Measurements from ENCODE around the gene MZF1.
A peak's percentile ranks its signal among the peaks of the same experiment; 100 is the strongest.

The MZF1 gene

GRCh38 chr19:58515259-58515658 lies 57.9 kb downstream of the MZF1 start:
- H3K27ac ChIP-seq (ENCODE audit: extremely low read depth, low read depth, low read length): no peak overlapping the region
- POLR2A ChIA-PET: interaction anchor here (1.1 kb wide), 1 partner anchor 40 kb away, joined by 4 read pairs; the partner anchor contains the start of gene CHMP2A
- no peak for TF ChIP-seq ZNF555 (tag by site-specific recombination; conservative IDR thresholded peaks at IDR 0.05)
- no peak for TF ChIP-seq ZNF140 (tag by site-specific recombination; IDR thresholded peaks at IDR 0.05)
- no peak for TF ChIP-seq ZNF624 (tag by site-specific recombination; IDR thresholded peaks at IDR 0.05)
- no peak for TF ChIP-seq ZNF341 (tag by site-specific recombination; IDR thresholded peaks at IDR 0.05; ENCODE audit: low read depth)
- no peak for TF ChIP-seq ZNF626 (tag by site-specific recombination; IDR thresholded peaks at IDR 0.05)
- CTCF ChIA-PET: no interaction called here
- H3K36me3 ChIP-seq (ENCODE audit: control insufficient read depth in 2 of 2, insufficient read depth in 1 of 2, low read length in 2 of 2): peaks cover 0 to 27% of the 10 kb centered on the region in 2 experiments; a peak in 1 of 3 replicates
- H3K9me3 ChIP-seq (ENCODE audit: control insufficient read depth, insufficient read depth, low read depth, low read length): no peaks in the 10 kb centered on the region
- H3K4me1 ChIP-seq (ENCODE audit: control insufficient read depth, insufficient read depth, low read length): 0 out of 2 replicates have a peak, but pooled peaks cover 6% of the 10 kb centered on the region
- no peak overlapping the region for H3K4me3 ChIP-seq (ENCODE audit: low read depth, low read length)

DNA sequence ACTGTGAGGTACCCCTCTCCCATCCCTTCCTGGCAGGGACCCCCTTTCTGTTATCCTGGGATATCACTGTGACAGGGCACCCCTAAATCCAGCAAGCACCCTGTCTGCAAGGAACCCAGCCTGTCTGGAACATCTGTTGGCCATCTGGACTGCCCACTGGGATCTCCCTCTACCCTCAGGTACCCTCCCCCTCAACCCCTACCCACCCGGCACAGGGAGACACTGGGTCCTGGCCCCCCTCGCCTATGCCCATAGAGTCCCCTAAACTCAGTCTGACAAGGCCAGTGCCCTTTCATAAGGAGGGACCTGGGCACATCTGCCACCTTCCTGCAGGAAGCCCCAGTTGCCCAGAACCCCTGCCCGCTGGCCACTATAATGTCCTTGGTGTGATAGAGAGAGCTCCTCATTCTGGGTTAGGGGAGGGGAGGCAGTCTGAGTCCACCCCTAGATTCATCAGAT lies 58.5 kb downstream of the MZF1 start:
- Histone ChIP-seq H3K4me1 (ENCODE audit: control insufficient read depth, insufficient read depth, low read length) (0 out of 2 replicates have a peak, but pooled peaks cover 6% of the 10 kb centered on the region), H3K36me3 (ENCODE audit: control insufficient read depth in 2 of 2, insufficient read depth in 1 of 2, low read length in 2 of 2) (peaks cover 0 to 27% of the 10 kb centered on the region in 2 experiments; a peak in 1 of 3 replicates), H3K9me3 (ENCODE audit: control insufficient read depth, insufficient read depth, low read depth, low read length) (no peaks in the 10 kb centered on the region), H3K27ac (ENCODE audit: extremely low read depth, low read depth, low read length) (no peak overlapping the region), H3K4me3 (ENCODE audit: low read depth, low read length) (no peak overlapping the region)
- ChIA-PET CTCF (no interaction called here), POLR2A (interaction anchor here (1.1 kb wide), 1 partner anchor 40 kb away, joined by 4 read pairs; the partner anchor contains the start of gene CHMP2A)
- TF ChIP-seq, protein P1, sequence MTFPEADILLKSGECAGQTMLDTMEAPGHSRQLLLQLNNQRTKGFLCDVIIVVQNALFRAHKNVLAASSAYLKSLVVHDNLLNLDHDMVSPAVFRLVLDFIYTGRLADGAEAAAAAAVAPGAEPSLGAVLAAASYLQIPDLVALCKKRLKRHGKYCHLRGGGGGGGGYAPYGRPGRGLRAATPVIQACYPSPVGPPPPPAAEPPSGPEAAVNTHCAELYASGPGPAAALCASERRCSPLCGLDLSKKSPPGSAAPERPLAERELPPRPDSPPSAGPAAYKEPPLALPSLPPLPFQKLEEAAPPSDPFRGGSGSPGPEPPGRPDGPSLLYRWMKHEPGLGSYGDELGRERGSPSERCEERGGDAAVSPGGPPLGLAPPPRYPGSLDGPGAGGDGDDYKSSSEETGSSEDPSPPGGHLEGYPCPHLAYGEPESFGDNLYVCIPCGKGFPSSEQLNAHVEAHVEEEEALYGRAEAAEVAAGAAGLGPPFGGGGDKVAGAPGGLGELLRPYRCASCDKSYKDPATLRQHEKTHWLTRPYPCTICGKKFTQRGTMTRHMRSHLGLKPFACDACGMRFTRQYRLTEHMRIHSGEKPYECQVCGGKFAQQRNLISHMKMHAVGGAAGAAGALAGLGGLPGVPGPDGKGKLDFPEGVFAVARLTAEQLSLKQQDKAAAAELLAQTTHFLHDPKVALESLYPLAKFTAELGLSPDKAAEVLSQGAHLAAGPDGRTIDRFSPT (tag by site-specific recombination; IDR thresholded peaks at IDR 0.05): peak; percentile 28; the same call in 1 of the 2 replicates
- TF ChIP-seq, protein P2, sequence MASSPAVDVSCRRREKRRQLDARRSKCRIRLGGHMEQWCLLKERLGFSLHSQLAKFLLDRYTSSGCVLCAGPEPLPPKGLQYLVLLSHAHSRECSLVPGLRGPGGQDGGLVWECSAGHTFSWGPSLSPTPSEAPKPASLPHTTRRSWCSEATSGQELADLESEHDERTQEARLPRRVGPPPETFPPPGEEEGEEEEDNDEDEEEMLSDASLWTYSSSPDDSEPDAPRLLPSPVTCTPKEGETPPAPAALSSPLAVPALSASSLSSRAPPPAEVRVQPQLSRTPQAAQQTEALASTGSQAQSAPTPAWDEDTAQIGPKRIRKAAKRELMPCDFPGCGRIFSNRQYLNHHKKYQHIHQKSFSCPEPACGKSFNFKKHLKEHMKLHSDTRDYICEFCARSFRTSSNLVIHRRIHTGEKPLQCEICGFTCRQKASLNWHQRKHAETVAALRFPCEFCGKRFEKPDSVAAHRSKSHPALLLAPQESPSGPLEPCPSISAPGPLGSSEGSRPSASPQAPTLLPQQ (tag by site-specific recombination; IDR thresholded peaks at IDR 0.05): no peak

- TF ChIP-seq SP2 (tag by site-specific recombination; IDR thresholded peaks at IDR 0.05) (no peak), MEIS1 (CRISPR knock-in tag; IDR thresholded peaks at IDR 0.05; ENCODE audit: borderline replicate concordance) (no peak), ZNF626 (tag by site-specific recombination; IDR thresholded peaks at IDR 0.05) (no peak), ZNF311 (tag by site-specific recombination; IDR thresholded peaks at IDR 0.05; ENCODE audit: borderline replicate concordance) (no peak), ZNF544 (tag by site-specific recombination; IDR thresholded peaks at IDR 0.05) (no peak), ZNF416 (tag by site-specific recombination; IDR thresholded peaks at IDR 0.05) (no peak), ZNF521 (tag by site-specific recombination; IDR thresholded peaks at IDR 0.05) (no peak), SETDB1 (IDR thresholded peaks at IDR 0.05; ENCODE audit: insufficient read length, low read length) (no peak), ZNF510 (tag by site-specific recombination; IDR thresholded peaks at IDR 0.05; ENCODE audit: insufficient replicate concordance) (no peak), ZNF555 (tag by site-specific recombination; conservative IDR thresholded peaks at IDR 0.05) (no peak), ZNF777 (tag by site-specific recombination; IDR thresholded peaks at IDR 0.05; ENCODE audit: borderline replicate concordance) (no peak), ZNF664 (tag by site-specific recombination; IDR thresholded peaks at IDR 0.05) (no peak)
- TF ChIP-seq, protein P3, sequence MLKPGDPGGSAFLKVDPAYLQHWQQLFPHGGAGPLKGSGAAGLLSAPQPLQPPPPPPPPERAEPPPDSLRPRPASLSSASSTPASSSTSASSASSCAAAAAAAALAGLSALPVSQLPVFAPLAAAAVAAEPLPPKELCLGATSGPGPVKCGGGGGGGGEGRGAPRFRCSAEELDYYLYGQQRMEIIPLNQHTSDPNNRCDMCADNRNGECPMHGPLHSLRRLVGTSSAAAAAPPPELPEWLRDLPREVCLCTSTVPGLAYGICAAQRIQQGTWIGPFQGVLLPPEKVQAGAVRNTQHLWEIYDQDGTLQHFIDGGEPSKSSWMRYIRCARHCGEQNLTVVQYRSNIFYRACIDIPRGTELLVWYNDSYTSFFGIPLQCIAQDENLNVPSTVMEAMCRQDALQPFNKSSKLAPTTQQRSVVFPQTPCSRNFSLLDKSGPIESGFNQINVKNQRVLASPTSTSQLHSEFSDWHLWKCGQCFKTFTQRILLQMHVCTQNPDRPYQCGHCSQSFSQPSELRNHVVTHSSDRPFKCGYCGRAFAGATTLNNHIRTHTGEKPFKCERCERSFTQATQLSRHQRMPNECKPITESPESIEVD (tag by site-specific recombination; IDR thresholded peaks at IDR 0.05): no peak
- TF ChIP-seq, protein P1 (tag by site-specific recombination; IDR thresholded peaks at IDR 0.05): no peak
- CTCF ChIA-PET: no interaction called here
- H3K36me3 ChIP-seq (ENCODE audit: control insufficient read depth in 2 of 2, insufficient read depth in 1 of 2, low read length in 2 of 2): peaks cover 0 to 27% of the 10 kb centered on the region in 2 experiments; a peak in 1 of 3 replicates
- no peak overlapping the region for H3K4me3 ChIP-seq (ENCODE audit: low read depth, low read length)
- 0 out of 2 replicates have a peak, but pooled peaks cover 6% of the 10 kb centered on the region for H3K4me1 ChIP-seq (ENCODE audit: control insufficient read depth, insufficient read depth, low read length)
- POLR2A ChIA-PET: no interaction called here
- no peak overlapping the region for H3K27ac ChIP-seq (ENCODE audit: extremely low read depth, low read depth, low read length)
- no peaks in the 10 kb centered on the region for H3K9me3 ChIP-seq (ENCODE audit: control insufficient read depth, insufficient read depth, low read depth, low read length)
These were observed 59.2 kb downstream of the MZF1 start for GRCh38 chr19:58513694-58514563.
